8988T (cell line): ENCODE results near the gene HIC1.

ENCODE experiments used
- DNase-seq: peaks from one replicate; pipeline ENCODE4 v3.0.0; 2011

HIC1 gene

GRCh38 chr17:2082003-2082781 lies 27.3 kb downstream of the HIC1 start:
- no peak for DNase-seq

GRCh38 chr17:2083613-2084035 lies 28.7 kb downstream of the HIC1 start:
- DNase-seq = no peak

GRCh38 chr17:2084036-2084765 lies 29.3 kb downstream of the HIC1 start:
- DNase-seq = no peak

- DNase-seq = no peak
Observed at GRCh38 chr17:2084766-2085647, 30.1 kb downstream of the HIC1 start.

- no peak for DNase-seq
Observed at GRCh38 chr17:2085648-2085949, 30.7 kb downstream of the HIC1 start.

- no peak for DNase-seq
Observed at GRCh38 chr17:2086306-2086705, 31.4 kb downstream of the HIC1 start.

GRCh38 chr17:2087597-2088211 lies 32.8 kb downstream of the HIC1 start:
- no peak for DNase-seq

- DNase-seq = no peak
Observed at GRCh38 chr17:2089021-2089422, 34.1 kb downstream of the HIC1 start.

GRCh38 chr17:2090210-2090641 lies 35.3 kb downstream of the HIC1 start:
- no peak for DNase-seq

GRCh38 chr17:2090804-2091534 lies 36.1 kb downstream of the HIC1 start:
- DNase-seq = peak; percentile 59

GRCh38 chr17:2092253-2092652 lies 37.4 kb downstream of the HIC1 start:
- DNase-seq = no peak

- DNase-seq = no peak
Observed at GRCh38 chr17:2093349-2093748, 38.4 kb downstream of the HIC1 start.

- no peak for DNase-seq
Observed at GRCh38 chr17:2094891-2095535, 40.1 kb downstream of the HIC1 start.

- DNase-seq = no peak
Observed at GRCh38 chr17:2095536-2095910, 40.6 kb downstream of the HIC1 start.

- no peak for DNase-seq
Observed at GRCh38 chr17:2101448-2102257, 46.8 kb downstream of the HIC1 start.

- DNase-seq = no peak
Observed at GRCh38 chr17:2102931-2103809, 48.3 kb downstream of the HIC1 start.

- DNase-seq = no peak
Observed at GRCh38 chr17:2105663-2106062, 50.8 kb downstream of the HIC1 start.

- DNase-seq = no peak
Observed at GRCh38 chr17:2106308-2106955, 51.5 kb downstream of the HIC1 start.

- no peak for DNase-seq
Observed at GRCh38 chr17:2107050-2107449, 52.1 kb downstream of the HIC1 start.
